ENCODE data around the gene NMNAT2. TPM values are rescaled to one million over a fixed set of nuclear protein-coding genes. Genes with fewer than 3 reads are reported as not detected.
A peak's percentile ranks its signal among the peaks of the same experiment; 100 is the strongest.

Gene NMNAT2
- total and polyA plus RNA-seq, 7 donors: 0.04 to 0.61 (median 0.38) TPM

- 94 to 100% (median 97%) methylated on average over 1 of the region's 1 CpG for WGBS, 3 donors
- no peak for TF ChIP-seq CTCF (IDR thresholded peaks at IDR 0.05)
- no peaks in the 10 kb centered on the region for H3K36me3 ChIP-seq (ENCODE audit: insufficient read depth in 1 of 2, low read depth in 1 of 2)
- H3K9me3 ChIP-seq: no peaks in the 10 kb centered on the region
- DNase-seq (no peak), ATAC-seq (no peak)
- no peaks in the 10 kb centered on the region for H3K27me3 ChIP-seq (ENCODE audit: insufficient read depth in 3 of 3, low read length in 2 of 3)
- peaks cover 6% of the 10 kb centered on the region for H3K4me1 ChIP-seq
- intact Hi-C loops (cut with DNase I): no loop called here
- H3K4me3 ChIP-seq: no peak overlapping the region
- H3K27ac ChIP-seq: no peak overlapping the region
Observed at GRCh38 chr1:183231545-183231944, 186.6 kb downstream of the NMNAT2 start.

- ATAC-seq (no peak), DNase-seq (no peak)
- Histone ChIP-seq H3K27me3 (ENCODE audit: insufficient read depth in 3 of 3, low read length in 2 of 3) (no peaks in the 10 kb centered on the region), H3K4me3 (no peak overlapping the region), H3K9me3 (no peaks in the 10 kb centered on the region), H3K4me1 (peaks cover 6% of the 10 kb centered on the region), H3K36me3 (ENCODE audit: insufficient read depth in 1 of 2, low read depth in 1 of 2) (no peaks in the 10 kb centered on the region), H3K27ac (no peak overlapping the region)
- no peak for TF ChIP-seq CTCF (IDR thresholded peaks at IDR 0.05)
- intact Hi-C loops (cut with DNase I): no loop called here
- WGBS, 3 donors: 88 to 94% (median 89%) methylated on average over 2 of the region's 2 CpGs
Observed at GRCh38 chr1:183230413-183230812, 187.8 kb downstream of the NMNAT2 start.

GRCh38 chr1:183228347-183229220 is 189.6 kb downstream of the NMNAT2 start:
- intact Hi-C loops (cut with DNase I): loop anchor here in 1 of 2 donors (2.0 kb wide), 1 partner anchor 264 kb away; no protein-coding TSS in a partner anchor
- H3K4me1 ChIP-seq: no peaks in the 10 kb centered on the region
- DNase-seq (no peak), ATAC-seq (no peak)
- no peak for TF ChIP-seq CTCF (IDR thresholded peaks at IDR 0.05)
- H3K9me3 ChIP-seq: no peaks in the 10 kb centered on the region
- H3K36me3 ChIP-seq (ENCODE audit: insufficient read depth in 1 of 2, low read depth in 1 of 2): no peaks in the 10 kb centered on the region
- no peaks in the 10 kb centered on the region for H3K27me3 ChIP-seq (ENCODE audit: insufficient read depth in 3 of 3, low read length in 2 of 3)
- H3K4me3 ChIP-seq: no peak overlapping the region
- no peak overlapping the region for H3K27ac ChIP-seq
- 86 to 91% (median 90%) methylated on average over 13 of the region's 13 CpGs for WGBS, 3 donors

GRCh38 chr1:183227422-183228346 is 190.5 kb downstream of the NMNAT2 start:
- H3K4me3 ChIP-seq: no peak overlapping the region
- H3K4me1 ChIP-seq: no peaks in the 10 kb centered on the region
- no peaks in the 10 kb centered on the region for H3K27me3 ChIP-seq (ENCODE audit: insufficient read depth in 3 of 3, low read length in 2 of 3)
- no peak overlapping the region for H3K27ac ChIP-seq
- peak in 1 of 2 donors; percentile 45 for DNase-seq
- ATAC-seq: peak in 3 of 4 donors; percentile 59 to 73 (median 68)
- 62 to 74% (median 69%) methylated on average over 16 of the region's 16 CpGs for WGBS, 3 donors
- H3K36me3 ChIP-seq (ENCODE audit: insufficient read depth in 1 of 2, low read depth in 1 of 2): no peaks in the 10 kb centered on the region
- TF ChIP-seq CTCF (IDR thresholded peaks at IDR 0.05): peak; percentile 66
- no peaks in the 10 kb centered on the region for H3K9me3 ChIP-seq
- intact Hi-C loops (cut with DNase I): loop anchor here in 1 of 2 donors (2.0 kb wide), 1 partner anchor 263 kb away; no protein-coding TSS in a partner anchor
